ENCODE measurements around the gene PPFIBP1. TPM values are rescaled to one million over a fixed set of nuclear protein-coding genes. Genes with fewer than 3 reads are reported as not detected.
A peak's percentile ranks its signal among the peaks of the same experiment; 100 is the strongest.
"Not testable (repeated sequence)": the region's sequence is repeated elsewhere in the genome, so short reads cannot be mapped to it uniquely, and the experiment has no call there.

The PPFIBP1 gene
- total RNA-seq, 2 donors from 2014 or later: 61.3 to 121 TPM

- H3K27ac ChIP-seq: no peak overlapping the region
- no peaks in the 10 kb centered on the region for H3K9me3 ChIP-seq
- no peak for DNase-seq (ENCODE audit: low spot score)
- intact Hi-C loops (cut with DNase I): loop anchor here (5.0 kb wide), 1 partner anchor 113 kb away; the partner anchor contains the start of gene PPFIBP1
- no peak overlapping the region for H3K4me3 ChIP-seq
- no peaks in the 10 kb centered on the region for H3K4me1 ChIP-seq (replicated peaks)
- 53% methylated on average over 7 of the region's 7 CpGs for WGBS
- no peaks in the 10 kb centered on the region for H3K36me3 ChIP-seq
- TF ChIP-seq POLR2AphosphoS5 (IDR thresholded peaks at IDR 0.05): peak; percentile 43
- TF ChIP-seq POLR2A (IDR thresholded peaks at IDR 0.05): no peak
- peak in 3 of 4 experiments; percentile 51 to 74 (median 66) for TF ChIP-seq CTCF (IDR thresholded peaks at IDR 0.05)
- H3K27me3 ChIP-seq (replicated peaks; ENCODE audit: insufficient read depth): no peaks in the 10 kb centered on the region
Observed at GRCh38 chr12:27635349-27635972, 111.5 kb downstream of the PPFIBP1 start.

- WGBS: 89% methylated on average over 4 of the region's 4 CpGs
- H3K9me3 ChIP-seq; H3K27ac ChIP-seq; H3K4me1 ChIP-seq (replicated peaks); H3K36me3 ChIP-seq; DNase-seq (ENCODE audit: low spot score); H3K4me3 ChIP-seq; H3K27me3 ChIP-seq (replicated peaks; ENCODE audit: insufficient read depth): not testable (repeated sequence)
- intact Hi-C loops (cut with DNase I): loop anchor here (5.0 kb wide), 1 partner anchor 114 kb away; the partner anchor contains the start of gene PPFIBP1
Observed at GRCh38 chr12:27636569-27636968, 112.6 kb downstream of the PPFIBP1 start.

GRCh38 chr12:27637524-27637923 lies 113.5 kb downstream of the PPFIBP1 start:
- intact Hi-C loops (cut with DNase I): loop anchor here (5.0 kb wide), 1 partner anchor 115 kb away; the partner anchor contains the start of gene PPFIBP1
- TF ChIP-seq CTCF (IDR thresholded peaks at IDR 0.05) (no peak), POLR2AphosphoS5 (IDR thresholded peaks at IDR 0.05) (no peak), POLR2A (IDR thresholded peaks at IDR 0.05) (no peak)
- WGBS: 88% methylated on average over 1 of the region's 1 CpG
- H3K4me3 ChIP-seq: no peak overlapping the region
- no peaks in the 10 kb centered on the region for H3K9me3 ChIP-seq
- H3K36me3 ChIP-seq: no peaks in the 10 kb centered on the region
- DNase-seq (ENCODE audit: low spot score): no peak
- H3K27ac ChIP-seq: no peak overlapping the region
- H3K27me3 ChIP-seq (replicated peaks; ENCODE audit: insufficient read depth): no peaks in the 10 kb centered on the region
- no peaks in the 10 kb centered on the region for H3K4me1 ChIP-seq (replicated peaks)

GRCh38 chr12:27639265-27639664 lies 115.3 kb downstream of the PPFIBP1 start:
- H3K27me3 ChIP-seq (replicated peaks; ENCODE audit: insufficient read depth): no peaks in the 10 kb centered on the region
- intact Hi-C loops (cut with DNase I): loop anchor here (5.0 kb wide), 1 partner anchor 117 kb away; the partner anchor contains the start of gene PPFIBP1
- 92% methylated on average over 3 of the region's 3 CpGs for WGBS
- H3K4me1 ChIP-seq (replicated peaks): no peaks in the 10 kb centered on the region
- DNase-seq (ENCODE audit: low spot score): no peak
- no peaks in the 10 kb centered on the region for H3K36me3 ChIP-seq
- no peak overlapping the region for H3K27ac ChIP-seq
- H3K4me3 ChIP-seq: no peak overlapping the region
- TF ChIP-seq CTCF (IDR thresholded peaks at IDR 0.05) (no peak), POLR2AphosphoS5 (IDR thresholded peaks at IDR 0.05) (no peak), POLR2A (IDR thresholded peaks at IDR 0.05) (no peak)
- no peaks in the 10 kb centered on the region for H3K9me3 ChIP-seq

- H3K27ac ChIP-seq; intact Hi-C loops (cut with DNase I); H3K36me3 ChIP-seq; H3K4me3 ChIP-seq; H3K9me3 ChIP-seq; H3K4me1 ChIP-seq (replicated peaks); H3K27me3 ChIP-seq (replicated peaks; ENCODE audit: insufficient read depth); DNase-seq (ENCODE audit: low spot score): not testable (repeated sequence)
- 82% methylated on average over 7 of the region's 7 CpGs for WGBS
Observed at GRCh38 chr12:27640566-27641200, 116.7 kb downstream of the PPFIBP1 start.

GRCh38 chr12:27642361-27642760 lies 118.4 kb downstream of the PPFIBP1 start:
- intact Hi-C loops (cut with DNase I); H3K9me3 ChIP-seq; H3K4me3 ChIP-seq; DNase-seq (ENCODE audit: low spot score); H3K36me3 ChIP-seq; H3K4me1 ChIP-seq (replicated peaks); H3K27ac ChIP-seq; H3K27me3 ChIP-seq (replicated peaks; ENCODE audit: insufficient read depth): not testable (repeated sequence)
- 87% methylated on average over 4 of the region's 4 CpGs for WGBS

GRCh38 chr12:27642892-27643291 lies 118.9 kb downstream of the PPFIBP1 start:
- H3K36me3 ChIP-seq; H3K4me1 ChIP-seq (replicated peaks); H3K27me3 ChIP-seq (replicated peaks; ENCODE audit: insufficient read depth); H3K27ac ChIP-seq; H3K4me3 ChIP-seq; intact Hi-C loops (cut with DNase I); DNase-seq (ENCODE audit: low spot score); H3K9me3 ChIP-seq: not testable (repeated sequence)
- WGBS: 93% methylated on average over 5 of the region's 7 CpGs

Data from prostate gland (tissue), 2 donors.